SK-N-SH (cell line): ENCODE measurements around the gene ENTPD7.

ENCODE experiments used
- CTCF ChIP-seq: fragments of 200-600 bp; sonication (generic); IDR thresholded peaks from 2 replicates; pipeline ENCODE4 v1.6.1; 2017; ENCODE audit warnings: antibody characterized with exemption, mild to moderate bottlenecking, moderate library complexity
- EP300 ChIP-seq, 2 experiments: IDR thresholded peaks; 2 replicates each; pipeline versions ENCODE4 v1.4.0 to v1.6.1; 2012; ENCODE audit warnings: borderline replicate concordance in 1 of 2, low read depth in 1 of 2, low read length in 1 of 2
- RFX5 ChIP-seq: IDR thresholded peaks from 2 replicates; pipeline ENCODE4 v1.6.1; 2012; ENCODE audit warnings: mild to moderate bottlenecking, improper control_type of control experiment, low read length
- SIN3A ChIP-seq: IDR thresholded peaks from 2 replicates; pipeline ENCODE4 v1.6.1; 2012; ENCODE audit warnings: low read depth, mild to moderate bottlenecking, low read length, moderate library complexity, borderline replicate concordance
- USF2 ChIP-seq: fragments of 150-350 bp; IDR thresholded peaks from 2 replicates; pipeline ENCODE4 v1.6.1; 2017; ENCODE audit warnings: antibody characterized with exemption, low read length, low read depth, borderline replicate concordance
- YY1 ChIP-seq: IDR thresholded peaks from 2 replicates; pipeline ENCODE4 v1.4.0; 2012; ENCODE audit warnings: low read depth, mild to moderate bottlenecking
- TF ChIP-seq, protein P1 (sequence below): IDR thresholded peaks from 2 replicates; pipeline ENCODE4 v1.4.0; 2012; ENCODE audit warnings: low read depth

DNA sequence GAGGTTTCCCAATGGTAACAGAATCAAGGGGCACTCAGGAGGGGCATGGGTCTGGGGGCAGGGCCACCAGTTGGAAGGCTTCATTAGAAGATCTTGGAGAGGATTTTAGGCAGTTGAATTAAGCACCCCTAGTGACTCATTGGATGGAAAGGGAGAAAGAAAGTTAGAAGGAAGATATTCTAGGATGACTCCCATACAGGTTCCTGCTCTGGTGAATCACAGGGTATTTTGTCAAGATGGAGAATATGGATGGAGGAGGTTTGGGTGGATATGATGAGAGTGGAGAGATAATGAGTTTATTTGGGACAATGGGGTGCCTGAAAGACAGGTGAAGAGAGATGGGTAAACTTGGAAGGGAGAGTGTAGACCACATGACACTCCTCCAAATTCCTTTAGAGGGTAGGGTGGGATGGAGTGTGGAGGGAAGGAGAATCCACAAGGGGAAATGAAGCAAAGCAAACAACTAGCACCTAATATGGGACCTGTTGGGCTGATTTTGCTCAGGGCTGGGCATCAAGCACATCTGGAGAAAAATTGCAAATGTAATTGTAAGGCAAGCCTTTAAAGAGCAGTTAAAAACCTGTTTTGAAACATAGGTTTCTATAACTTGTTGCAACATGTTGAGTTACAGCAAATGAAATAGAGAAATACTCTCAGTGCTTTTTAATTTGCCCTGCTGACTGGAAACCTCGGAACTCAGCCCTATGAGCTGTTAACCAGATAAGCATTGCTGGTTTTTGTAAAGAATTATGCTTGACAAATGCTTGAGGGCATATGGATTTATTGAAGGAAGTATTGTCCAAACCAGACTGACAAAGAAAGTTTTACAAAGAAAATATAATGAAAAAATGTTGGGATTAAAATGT, 2.9 kb upstream of the ENTPD7 start:
- TF ChIP-seq CTCF (no peak), USF2 (no peak), EP300 (IDR thresholded peaks at IDR 0.05; ENCODE audit: borderline replicate concordance in 1 of 2, low read depth in 1 of 2, low read length in 1 of 2) (no peak), RFX5 (no peak), SIN3A (no peak), YY1 (no peak)
- TF ChIP-seq, protein P1, sequence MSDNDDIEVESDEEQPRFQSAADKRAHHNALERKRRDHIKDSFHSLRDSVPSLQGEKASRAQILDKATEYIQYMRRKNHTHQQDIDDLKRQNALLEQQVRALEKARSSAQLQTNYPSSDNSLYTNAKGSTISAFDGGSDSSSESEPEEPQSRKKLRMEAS: no peak
